OCI-LY1 (cell line): ENCODE data around the gene LRCH1.

Experiments used
- H2AFZ ChIP-seq: fragments of 200-600 bp; sonication (generic), shearing (Covaris generic); 2 replicates; pipeline ENCODE4 v1.6.0; 2014; ENCODE audit warnings: antibody characterized with exemption, mild to moderate bottlenecking, low read length
- H3F3A ChIP-seq: fragments of 200-600 bp; sonication (generic), shearing (Covaris generic); 2 replicates; pipeline ENCODE4 v1.6.0; 2014; ENCODE audit warnings: mild to moderate bottlenecking, antibody characterized with exemption, low read length, moderate library complexity; ENCODE audit not compliant: insufficient read depth
- H3K27ac ChIP-seq: fragments of 200-600 bp; sonication (generic); 2 replicates; pipeline ENCODE4 v1.5.1; 2014; ENCODE audit warnings: low read length, mixed run types, mild to moderate bottlenecking, low read depth; ENCODE audit not compliant: poor library complexity, severe bottlenecking
- H3K27me3 ChIP-seq: fragments of 200-600 bp; sonication (generic); 2 replicates; pipeline ENCODE4 v1.6.0; 2014; ENCODE audit warnings: antibody characterized with exemption, mild to moderate bottlenecking, low read length, moderate library complexity; ENCODE audit not compliant: insufficient read depth
- H3K36me3 ChIP-seq: fragments of 200-600 bp; sonication (generic); 2 replicates; pipeline ENCODE4 v1.6.1; 2014; ENCODE audit warnings: mild to moderate bottlenecking, antibody characterized with exemption, low read length, moderate library complexity, mixed read lengths; ENCODE audit not compliant: insufficient read depth
- H3K4me1 ChIP-seq: fragments of 200-600 bp; sonication (generic); 2 replicates; pipeline ENCODE4 v1.5.1; 2014; ENCODE audit warnings: mild to moderate bottlenecking, low read length, moderate library complexity; ENCODE audit not compliant: insufficient read depth, severe bottlenecking
- H3K4me2 ChIP-seq: fragments of 200-600 bp; sonication (generic), shearing (Covaris generic); 2 replicates; pipeline ENCODE4 v1.6.1; 2014; ENCODE audit warnings: low read length
- H3K4me3 ChIP-seq: fragments of 200-600 bp; sonication (generic); 2 replicates; pipeline ENCODE4 v1.5.1; 2014; ENCODE audit warnings: low read length, low read depth, mild to moderate bottlenecking, mixed read lengths; ENCODE audit not compliant: poor library complexity, severe bottlenecking
- H3K79me2 ChIP-seq: fragments of 200-600 bp; shearing (Covaris generic); 2 replicates; pipeline ENCODE4 v1.6.1; 2016; ENCODE audit warnings: mixed run types, low read length, mixed read lengths; ENCODE audit not compliant: insufficient read depth
- H3K9ac ChIP-seq: fragments of 200-600 bp; sonication (generic), shearing (Covaris generic); 2 replicates; pipeline ENCODE4 v1.6.1; 2014; ENCODE audit warnings: mild to moderate bottlenecking, low read length, mixed read lengths
- H3K9me2 ChIP-seq: fragments of 200-600 bp; sonication (generic), shearing (Covaris generic); 2 replicates; pipeline ENCODE4 v1.6.1; 2014; ENCODE audit warnings: low read depth, mild to moderate bottlenecking, low read length, mixed read lengths
- H3K9me3 ChIP-seq: fragments of 200-600 bp; shearing (Covaris generic); 2 replicates; pipeline ENCODE4 v1.6.1; 2014; ENCODE audit warnings: low read length, mixed read lengths
- H4K20me1 ChIP-seq: fragments of 200-600 bp; sonication (generic), shearing (Covaris generic); 2 replicates; pipeline ENCODE4 v1.6.0; 2016; ENCODE audit warnings: mild to moderate bottlenecking, low read length; ENCODE audit not compliant: insufficient read depth
- CTCF ChIP-seq: fragments of 200-600 bp; sonication (generic), shearing (Covaris generic); IDR thresholded peaks from 2 replicates; pipeline ENCODE4 v1.5.1; 2017; ENCODE audit warnings: mild to moderate bottlenecking, antibody characterized with exemption, low read length, moderate library complexity, mixed read lengths
- EZH2 ChIP-seq: fragments of 200-600 bp; sonication (generic), shearing (Covaris generic); IDR thresholded peaks from 2 replicates; pipeline ENCODE4 v1.8.0; 2017; ENCODE audit warnings: borderline replicate concordance, mixed run types, mild to moderate bottlenecking, antibody characterized with exemption, low read length, moderate library complexity, mixed read lengths

LRCH1 gene

GRCh38 chr13:46552889-46553520, at the start of gene LRCH1:
TSS of gene LRCH1 (plus strand) at chr13:46553170. CDS start at chr13:46553397, 227 bp downstream.
- peak within 1 kb of the TSS; percentile 25; the same call in 1 of the 2 replicates for H2AFZ ChIP-seq
- H3K4me3 ChIP-seq: peak within 1 kb of the TSS; percentile 83
- peaks cover 7% of the 10 kb centered on the region; the same call in 1 of the 2 replicates for H3K79me2 ChIP-seq
- peak within 1 kb of the TSS; percentile 72 for H3K9ac ChIP-seq
- H3K4me1 ChIP-seq: peaks cover 35% of the 10 kb centered on the region
- no peaks in the 10 kb centered on the region for H4K20me1 ChIP-seq
- no peaks in the 10 kb centered on the region for H3K9me3 ChIP-seq
- TF ChIP-seq CTCF (no peak), EZH2 (no peak)
- H3K36me3 ChIP-seq: no peaks in the 10 kb centered on the region
- H3F3A ChIP-seq: peaks cover 8% of the 10 kb centered on the region; the same call in 1 of the 2 replicates
- no peaks in the 10 kb centered on the region for H3K9me2 ChIP-seq
- H3K27ac ChIP-seq: no peak within 1 kb of the TSS
- peak within 1 kb of the TSS; percentile 86 for H3K4me2 ChIP-seq
- H3K27me3 ChIP-seq: no peaks in the 10 kb centered on the region

GRCh38 chr13:46504036-46504435, 48.9 kb upstream of the LRCH1 start:
- Histone ChIP-seq H3K9ac (no peak overlapping the region), H4K20me1 (no peaks in the 10 kb centered on the region), H3K27me3 (no peaks in the 10 kb centered on the region), H3F3A (no peaks in the 10 kb centered on the region), H2AFZ (no peak overlapping the region), H3K36me3 (no peaks in the 10 kb centered on the region), H3K27ac (no peak overlapping the region), H3K4me1 (no peaks in the 10 kb centered on the region), H3K4me3 (no peak overlapping the region), H3K9me3 (no peaks in the 10 kb centered on the region), H3K9me2 (no peaks in the 10 kb centered on the region), H3K79me2 (no peaks in the 10 kb centered on the region), H3K4me2 (no peak overlapping the region)
- TF ChIP-seq CTCF (no peak), EZH2 (no peak)

- Histone ChIP-seq H3K27ac (no peak overlapping the region), H3K9me3 (no peaks in the 10 kb centered on the region), H4K20me1 (no peaks in the 10 kb centered on the region), H3K79me2 (no peaks in the 10 kb centered on the region), H3K36me3 (no peaks in the 10 kb centered on the region), H3F3A (no peaks in the 10 kb centered on the region), H3K4me1 (no peaks in the 10 kb centered on the region), H3K4me2 (no peak overlapping the region), H3K9ac (no peak overlapping the region), H3K9me2 (no peaks in the 10 kb centered on the region), H3K27me3 (no peaks in the 10 kb centered on the region), H3K4me3 (no peak overlapping the region), H2AFZ (no peak overlapping the region)
- TF ChIP-seq CTCF: no peak
- no peak for TF ChIP-seq EZH2
Measured at GRCh38 chr13:46507981-46508380, 45.0 kb upstream of the LRCH1 start.
